Spleen (tissue), 7 donors: ENCODE data around the gene SHE.

Experiments used
- CTCF ChIP-seq, 11 experiments: fragments of 200-600 bp in 7 of 11; fragments of 450-650 bp in 4 of 11; sonication (generic) in 4 of 11; IDR thresholded peaks in 8 of 11; conservative IDR thresholded peaks in 3 of 11; 1 replicate in 7 of 11; 2 replicates in 4 of 11; pipeline versions ENCODE4 v1.4.0 to v1.8.0; 2016 to 2021; ENCODE audit warnings: antibody characterized with exemption in 11 of 11, inconsistent platforms in 4 of 11, mild to moderate bottlenecking in 1 of 11
- POLR2AphosphoS5 ChIP-seq, 3 donors: sonication (generic); formaldehyde crosslinking; IDR thresholded peaks; one replicate each; pipeline ENCODE4 v1.5.1; 2017; ENCODE audit warnings: antibody characterized with exemption in 3 of 3
- donor health status: DM: no; HTN: no; CAD: no; lungs with moderate emphysema.
- donor health status: DM: no; HTN: no; CAD: no.
- donor health status: DM: no; HTN: no; CAD: no.

- TF ChIP-seq CTCF (IDR thresholded peaks at IDR 0.05 in 8 of 11, conservative IDR thresholded peaks at IDR 0.05 in 3 of 11), result no peak
- no peak for TF ChIP-seq POLR2AphosphoS5 (IDR thresholded peaks at IDR 0.05)
Measured at GRCh38 chr1:154520333-154520732, 18.1 kb upstream of the SHE start.
